ENCODE data around the gene DUS2.
A peak's percentile ranks its signal among the peaks of the same experiment; 100 is the strongest.
"Not testable (repeated sequence)": the region's sequence is repeated elsewhere in the genome, so short reads cannot be mapped to it uniquely, and the experiment has no call there.

DUS2 gene
- 7.7 to 14.3 reads per million in 2 donors for total RNA-seq

DNA sequence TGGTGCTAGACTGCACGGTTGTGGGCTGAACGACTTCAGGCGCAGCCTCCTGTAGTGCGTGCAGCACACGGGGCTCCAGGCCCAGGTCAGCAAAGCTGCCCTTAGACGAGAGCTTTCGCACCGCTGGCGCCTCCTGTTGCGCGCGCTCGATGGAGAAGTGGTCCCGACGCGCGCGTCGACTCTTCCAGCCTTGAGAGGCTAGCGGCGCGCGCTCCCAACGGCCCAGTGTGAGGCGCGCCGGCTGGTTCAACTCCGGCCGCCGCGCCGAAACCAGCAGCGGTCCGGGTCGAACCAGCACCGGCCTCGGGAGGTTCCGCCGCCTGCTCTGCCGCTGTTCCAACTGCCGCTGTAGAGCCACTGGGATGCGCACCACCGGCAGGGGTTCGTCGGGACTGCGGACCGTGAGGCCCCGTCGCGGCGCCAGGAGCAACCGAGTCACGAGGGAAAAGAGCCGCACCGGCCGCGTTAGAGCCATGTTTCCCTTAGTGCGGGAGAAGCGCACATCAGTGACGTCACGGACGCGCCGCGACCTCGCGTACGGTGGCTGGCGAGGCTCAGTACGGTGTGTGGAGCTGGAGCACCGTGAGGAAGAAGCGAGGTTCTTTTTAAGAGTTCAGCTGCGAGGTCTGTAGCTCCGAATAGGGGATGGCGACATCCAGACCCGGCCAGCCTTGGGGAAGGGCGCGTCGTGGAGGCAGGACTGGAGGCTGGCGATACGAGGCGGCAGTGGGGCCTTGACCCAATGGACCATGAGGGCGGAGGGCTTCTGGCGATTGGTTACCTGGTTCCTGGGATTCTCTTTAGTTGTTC, at the start of gene DUS2, which contains the start of gene DDX28:
DUS2 (plus strand) TSS at position 557 of the 810 bp plus-strand sequence. CDS start 14,740 bp downstream, outside the sequence.
DDX28 (minus strand) TSS at position 505 of the 810 bp plus-strand sequence; CDS start at position 475, 30 bp downstream.
- DNase-seq, result peak; percentile 92

DNA sequence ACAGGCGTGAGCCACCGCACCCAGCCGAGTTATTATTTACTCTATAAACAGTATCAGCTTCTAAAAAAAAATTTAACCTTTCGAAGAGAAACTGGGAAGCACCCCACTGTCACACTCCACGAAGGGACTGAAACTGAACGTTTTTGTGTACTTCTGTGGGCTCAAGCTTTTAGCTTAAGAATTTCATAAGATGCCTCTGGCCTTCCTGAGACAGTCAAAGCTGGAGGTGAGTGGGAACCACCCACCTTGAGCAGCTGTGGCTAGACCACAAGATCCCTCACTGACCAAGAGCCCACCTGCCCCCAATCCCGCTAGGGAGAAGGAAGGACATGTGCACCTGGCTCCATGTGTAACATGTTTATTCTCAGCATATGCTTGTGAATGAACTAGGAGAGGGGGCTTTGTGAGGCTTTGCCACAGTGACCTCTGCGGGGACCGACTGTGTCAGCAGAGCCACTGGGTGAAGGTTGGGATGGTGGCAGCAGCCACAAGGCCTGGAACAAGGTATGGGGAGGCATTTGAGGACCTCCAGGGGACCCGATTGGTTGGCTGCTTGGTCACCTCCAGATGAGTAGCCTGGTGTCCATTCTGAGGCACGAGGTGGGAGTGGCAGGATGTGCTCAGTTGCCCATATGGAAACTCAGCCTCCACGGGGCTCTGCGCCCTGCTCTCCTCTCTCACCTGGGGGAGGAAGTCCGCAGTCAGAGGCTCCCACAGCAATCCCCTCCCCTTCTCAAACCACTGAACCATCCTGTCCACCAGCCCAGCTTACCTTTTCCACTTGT, 47.6 kb upstream of the DUS2 start:
- no peak for DNase-seq

DNA sequence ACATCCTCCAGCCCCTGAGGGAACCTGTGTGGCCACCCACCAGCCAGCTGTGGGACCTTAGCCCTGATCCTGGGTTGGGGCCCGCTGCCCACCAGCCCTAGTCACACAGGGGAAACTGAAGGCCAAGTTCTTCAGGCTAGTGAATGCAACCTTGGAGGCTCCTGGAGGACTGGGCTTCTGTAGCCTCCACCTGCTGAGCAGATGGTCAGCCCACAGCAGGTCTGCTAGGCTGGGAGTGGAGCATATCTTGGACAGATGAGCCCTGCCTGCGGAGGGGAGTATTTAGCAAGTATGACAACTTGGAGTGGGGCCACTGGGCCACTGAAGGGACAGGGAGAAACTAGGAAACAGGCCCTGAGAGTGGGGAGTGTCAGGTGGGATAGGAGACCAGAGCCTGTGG, 46.9 kb upstream of the DUS2 start:
- DNase-seq, result no peak

DNA sequence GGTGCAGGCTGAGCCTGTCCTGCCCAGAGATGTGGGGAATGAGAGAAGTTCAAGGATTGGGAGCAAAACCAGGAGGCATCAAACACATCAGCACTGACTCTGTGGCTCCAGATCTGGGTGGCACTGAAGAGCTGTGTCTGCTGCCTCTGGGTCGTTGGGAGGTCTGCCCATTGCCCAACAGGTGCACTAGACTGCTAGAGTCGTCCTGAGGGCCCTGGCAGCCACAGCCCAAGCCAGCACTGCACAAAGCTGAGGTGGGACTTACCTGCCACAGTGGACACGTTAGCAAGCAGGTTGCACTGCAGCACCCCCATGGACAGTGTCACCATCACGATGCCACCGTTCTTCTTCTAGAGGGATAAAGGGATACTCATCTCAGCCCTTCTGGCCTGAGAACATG, 46.1 kb upstream of the DUS2 start:
- DNase-seq, result no peak

DNA sequence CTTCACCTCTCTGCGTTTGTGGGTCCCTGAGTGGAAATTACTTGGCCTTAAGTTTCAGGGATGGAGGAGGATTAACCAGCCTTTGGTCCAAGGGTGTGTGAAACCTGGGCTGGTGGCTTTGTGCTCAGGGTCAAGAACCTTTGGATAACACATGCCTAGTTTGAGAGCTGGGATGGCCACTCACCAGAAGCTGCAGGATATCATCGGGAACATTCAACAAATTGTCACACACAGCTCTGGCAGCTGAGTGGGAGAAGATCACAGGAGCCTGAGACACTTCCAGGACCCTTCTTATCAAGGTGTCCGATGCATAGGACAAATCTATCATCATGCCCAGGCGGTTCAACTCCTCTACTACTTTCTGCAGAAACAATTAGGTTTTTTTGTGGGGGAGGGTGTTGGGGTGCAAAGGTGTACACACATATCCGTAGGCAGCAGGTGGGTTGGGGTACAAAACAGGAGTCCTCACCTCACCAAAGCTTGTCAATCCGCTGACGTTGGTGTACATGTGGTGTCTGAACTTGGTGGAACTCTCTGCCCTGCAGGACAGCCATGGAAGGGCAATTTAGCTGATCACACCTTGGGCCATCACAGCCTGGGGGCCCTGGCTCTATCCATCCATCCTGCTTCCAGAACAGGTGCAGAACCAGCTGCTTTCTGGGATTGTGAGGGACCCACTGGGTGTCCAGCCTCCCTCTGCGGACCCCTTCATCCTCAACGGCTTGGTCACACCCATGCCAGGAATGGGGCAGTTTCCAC, 45.4 kb upstream of the DUS2 start:
- DNase-seq, result no peak

DNA sequence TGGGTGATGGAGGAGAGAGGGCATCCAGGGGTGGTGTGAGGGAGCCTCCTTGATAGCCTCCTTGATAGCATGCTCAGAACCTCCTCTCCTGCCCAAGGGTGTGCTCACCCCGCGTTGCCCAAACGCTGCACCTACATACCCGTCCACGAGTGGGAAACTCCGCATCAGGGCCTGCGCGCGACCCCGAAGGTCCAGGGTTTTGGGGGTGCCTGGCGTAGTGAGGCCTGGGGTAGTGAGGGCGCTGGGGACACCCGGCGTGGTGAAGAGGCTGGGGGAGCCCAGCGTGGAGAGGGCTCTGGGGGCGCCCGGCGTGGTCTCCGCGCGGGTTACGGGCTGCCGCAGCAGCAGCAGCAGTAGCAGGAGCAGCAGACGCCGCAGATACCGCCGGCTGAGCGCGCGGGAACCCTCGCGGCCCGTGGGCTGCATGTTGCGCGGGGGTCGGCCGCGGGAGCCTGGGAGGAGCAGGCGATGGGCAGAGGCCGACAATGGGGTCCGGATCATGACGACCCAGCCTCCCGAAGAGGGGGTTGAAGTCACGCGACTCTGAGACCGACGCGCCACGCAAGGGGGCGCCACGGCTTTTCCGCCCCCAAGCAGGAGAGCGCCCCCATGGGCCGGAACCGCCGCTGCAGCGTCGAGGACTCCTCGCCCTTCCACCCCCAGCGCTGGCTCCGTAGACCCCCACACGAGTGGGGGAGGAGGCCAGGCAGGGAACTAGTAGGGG, 43.0 kb upstream of the DUS2 start, which contains the start of gene DPEP3:
DPEP3 (minus strand) TSS at position 545 of the 724 bp plus-strand sequence; CDS start at position 426, 119 bp downstream.
- no peak for DNase-seq

DNA sequence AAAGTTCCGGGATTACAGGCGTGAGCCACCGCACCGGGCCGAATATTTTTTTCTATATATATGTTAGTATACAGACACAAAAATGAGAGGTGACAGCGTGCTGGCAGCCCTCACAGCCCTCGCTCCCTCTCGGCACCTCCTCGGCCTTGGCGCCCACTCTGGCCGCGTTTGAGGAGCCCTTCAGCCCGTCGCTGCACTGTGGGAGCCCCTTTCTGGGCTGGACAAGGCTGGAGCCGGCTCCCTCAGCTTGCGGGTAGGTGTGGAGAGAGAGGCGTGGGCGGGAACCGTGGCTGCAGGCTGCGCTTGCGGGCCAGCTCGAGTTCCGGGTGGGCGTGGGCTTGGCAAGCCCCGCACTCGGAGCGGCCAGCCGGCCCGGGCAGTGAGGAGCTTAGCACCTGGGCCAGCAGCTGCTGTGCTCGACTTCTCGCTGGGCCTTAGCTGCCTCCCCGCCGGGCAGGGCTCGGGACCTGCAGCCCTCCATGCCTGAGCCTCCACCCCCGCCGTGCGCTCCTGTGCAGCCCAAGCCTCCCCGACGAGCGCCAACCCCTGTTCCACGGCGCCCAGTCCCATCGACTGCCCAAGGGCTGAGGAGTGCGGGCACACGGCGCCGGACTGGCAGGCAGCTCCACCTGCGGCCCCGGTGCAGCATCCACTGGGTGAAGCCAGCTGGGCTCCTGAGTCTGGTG, 40.9 kb upstream of the DUS2 start:
- no peak for DNase-seq

DNA sequence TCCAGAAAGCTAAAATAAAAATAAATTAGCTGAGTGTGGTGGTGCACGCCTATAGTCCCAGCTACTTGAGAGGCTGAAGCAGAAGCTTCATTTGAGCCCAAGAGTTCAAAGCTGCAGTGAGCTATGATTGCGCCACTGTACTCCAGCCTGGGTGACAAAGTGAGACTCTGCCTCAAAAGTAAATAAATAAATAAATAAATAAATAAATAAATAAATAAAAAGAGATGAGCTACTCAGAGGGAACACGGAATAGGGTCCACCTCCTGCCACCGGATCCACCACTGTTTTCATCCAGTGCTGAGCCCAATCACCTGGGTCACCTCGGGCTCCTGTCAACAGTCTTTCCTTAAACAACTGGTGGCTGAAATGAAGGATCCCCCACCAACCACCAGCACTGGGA, 36.1 kb upstream of the DUS2 start:
- DNase-seq, result no peak

DNA sequence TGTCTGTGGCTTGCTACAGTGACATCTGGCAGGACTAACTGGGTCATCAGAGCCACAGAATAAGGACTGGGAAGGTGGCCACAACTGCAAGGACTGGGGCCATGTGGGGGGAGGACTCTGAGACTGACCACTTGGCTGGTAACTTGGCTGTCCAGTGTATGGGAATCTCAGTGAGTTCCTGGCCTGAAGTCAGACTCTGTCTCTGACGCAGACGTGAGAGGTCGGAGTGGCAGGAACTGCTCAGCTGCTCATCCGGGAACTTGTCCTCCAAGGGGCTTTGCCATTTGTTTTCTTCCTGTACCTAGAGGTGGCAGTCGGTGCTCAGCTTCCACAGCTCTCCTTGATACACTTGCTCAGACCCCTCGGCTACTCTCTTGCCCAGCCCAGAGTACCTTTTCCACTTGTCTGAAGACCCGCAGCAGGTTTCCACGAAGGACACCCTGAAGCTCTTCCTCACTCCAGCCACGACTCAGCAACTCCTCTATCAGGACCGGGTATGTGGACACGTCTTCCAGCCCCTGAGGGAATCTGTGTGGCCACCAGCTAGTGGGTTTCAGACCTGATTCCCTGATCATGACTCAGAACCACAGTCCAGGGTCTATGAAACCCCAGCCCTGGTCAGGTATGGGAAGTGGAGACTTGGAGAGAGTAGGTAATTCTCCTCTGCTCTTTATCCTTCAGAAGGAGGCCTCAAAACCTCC, 35.5 kb upstream of the DUS2 start:
- DNase-seq, result no peak

DNA sequence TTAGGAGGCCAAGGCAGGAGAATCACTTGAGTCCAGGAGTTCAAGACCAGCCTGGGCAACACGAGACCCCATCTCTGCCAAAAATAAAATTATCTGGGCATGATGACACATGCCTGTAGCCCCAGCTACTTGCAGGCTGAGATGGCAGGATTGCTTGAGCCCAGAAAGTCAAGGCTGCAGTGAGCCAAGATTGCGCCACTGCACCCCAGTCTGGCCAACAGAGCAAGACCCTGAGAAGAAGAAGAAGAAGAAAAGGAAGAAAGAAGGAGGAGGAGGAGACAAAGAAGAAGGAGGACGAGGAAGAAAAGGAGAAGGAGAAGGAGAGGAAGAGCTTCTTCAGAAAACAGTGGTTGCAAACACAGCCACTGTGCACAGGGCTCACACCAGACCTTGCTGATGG, 34.4 kb upstream of the DUS2 start:
- no peak for DNase-seq

DNA sequence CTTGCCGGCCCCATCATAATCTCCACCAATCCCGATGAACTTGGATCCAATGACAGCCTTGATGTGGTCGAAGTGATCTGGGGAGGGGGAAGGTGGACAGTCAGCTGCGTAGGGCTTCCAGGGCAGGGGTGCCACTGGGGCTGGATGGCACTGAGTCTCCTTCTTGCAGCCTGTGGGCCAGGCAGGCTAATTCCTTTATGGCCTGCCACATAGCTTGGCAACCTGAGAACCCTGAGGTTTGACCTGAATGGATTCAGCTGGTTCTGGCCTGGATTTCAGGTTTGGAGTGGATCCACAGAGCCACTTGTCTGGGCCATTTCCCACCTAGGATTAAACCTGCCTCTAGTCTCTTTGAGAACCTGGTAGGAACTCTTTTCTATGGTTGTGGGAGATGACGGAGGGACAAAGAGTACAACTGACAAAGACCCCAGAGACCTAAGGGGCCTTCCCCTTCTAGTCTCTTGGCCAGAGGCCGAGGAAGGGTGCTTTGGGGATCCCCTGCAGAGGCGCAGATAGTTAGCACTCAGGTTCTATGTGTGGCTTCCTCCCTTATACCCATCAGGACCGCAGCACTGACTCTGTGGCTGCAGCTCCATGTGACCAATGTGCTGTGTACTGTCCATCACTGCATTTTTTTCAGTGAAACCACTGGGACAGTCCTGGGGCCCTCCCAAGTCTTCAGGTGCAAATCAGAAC, 33.6 kb upstream of the DUS2 start:
- DNase-seq, result no peak

DNA sequence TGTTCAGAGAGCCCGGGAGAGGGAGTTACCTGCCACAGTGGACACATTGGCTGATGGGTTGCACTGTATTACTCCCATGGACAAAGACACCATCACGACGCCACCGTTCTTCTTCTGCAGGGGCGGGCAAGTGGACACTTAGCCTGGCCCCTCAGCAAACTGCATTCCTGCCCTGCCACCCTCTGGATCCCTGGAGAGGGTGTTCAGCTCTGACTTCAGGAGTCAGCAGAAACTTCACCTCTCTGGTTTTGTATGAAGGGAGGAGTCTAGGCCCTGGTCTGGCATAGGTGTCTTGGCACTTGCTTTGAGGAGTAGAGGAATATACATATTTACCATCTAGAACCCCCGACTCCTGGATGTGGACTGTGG, 33.1 kb upstream of the DUS2 start:
- no peak for DNase-seq

DNA sequence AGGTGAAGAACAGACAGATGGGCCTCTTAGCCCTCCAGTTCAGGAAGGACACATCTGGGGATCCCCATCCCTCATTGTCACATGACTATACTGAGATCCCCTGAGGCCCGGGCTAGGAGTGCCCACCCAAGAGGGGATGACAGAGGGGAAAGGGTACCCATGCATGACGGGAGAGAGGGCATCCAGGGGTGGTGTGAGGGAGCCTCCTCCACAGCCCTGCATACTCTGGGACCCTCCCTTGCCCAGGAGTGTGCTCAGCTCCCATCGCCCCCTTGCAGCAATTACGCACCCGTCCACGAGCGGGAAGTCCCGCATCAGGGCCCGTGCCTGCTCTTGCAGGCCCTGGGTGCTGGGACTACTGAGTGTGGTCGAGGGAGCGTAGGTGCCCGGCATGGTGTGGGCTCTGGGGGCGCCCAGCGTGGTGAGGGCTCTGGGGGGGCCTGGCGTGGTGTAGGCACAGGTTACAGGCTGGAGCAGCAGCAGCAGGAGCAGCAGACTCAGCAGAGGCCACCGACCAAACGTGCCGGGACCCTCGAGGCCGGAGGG, 30.4 kb upstream of the DUS2 start:
- DNase-seq, result no peak

DNA sequence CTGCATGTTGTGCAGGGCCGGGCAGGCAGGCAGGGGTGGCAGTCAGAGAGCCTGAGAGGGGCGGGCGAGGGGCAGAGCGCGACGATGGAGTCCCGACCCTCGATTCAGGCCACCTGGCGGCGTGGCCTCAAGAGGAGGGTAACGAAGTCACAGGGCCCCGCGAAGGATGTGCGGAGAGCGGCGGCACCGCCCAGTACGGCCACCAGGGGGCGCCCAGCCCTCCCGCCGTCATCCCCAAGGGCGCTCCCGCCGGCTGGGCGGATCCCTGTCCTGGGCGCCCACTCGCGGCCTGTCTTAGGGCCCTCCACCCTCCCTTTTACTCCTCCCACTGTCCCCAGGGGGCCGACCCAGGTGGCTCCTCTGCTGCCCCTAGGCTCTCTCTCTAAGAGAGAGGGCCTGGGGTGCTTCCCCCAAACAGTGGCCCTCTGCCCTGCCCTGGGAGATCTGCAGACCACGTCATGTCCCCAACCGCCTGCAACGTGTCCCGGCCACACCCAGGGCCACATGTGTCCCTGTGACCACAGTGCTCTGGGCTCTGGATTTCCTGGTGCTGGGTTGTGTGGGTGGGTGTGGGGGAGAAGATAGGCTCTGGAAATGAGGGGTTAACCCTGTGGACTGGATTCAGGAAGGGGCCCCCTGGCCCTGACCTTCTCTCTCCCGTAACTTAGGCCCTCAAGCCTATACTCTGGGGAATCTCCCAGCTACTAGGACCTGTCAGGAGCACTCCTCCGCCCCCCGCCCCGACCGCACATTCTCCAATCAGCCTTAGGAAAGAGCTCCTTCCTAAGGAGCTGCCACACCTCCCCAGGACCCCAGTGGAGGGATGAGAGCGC, 29.7 kb upstream of the DUS2 start:
- DNase-seq, result peak; percentile 75

DNA sequence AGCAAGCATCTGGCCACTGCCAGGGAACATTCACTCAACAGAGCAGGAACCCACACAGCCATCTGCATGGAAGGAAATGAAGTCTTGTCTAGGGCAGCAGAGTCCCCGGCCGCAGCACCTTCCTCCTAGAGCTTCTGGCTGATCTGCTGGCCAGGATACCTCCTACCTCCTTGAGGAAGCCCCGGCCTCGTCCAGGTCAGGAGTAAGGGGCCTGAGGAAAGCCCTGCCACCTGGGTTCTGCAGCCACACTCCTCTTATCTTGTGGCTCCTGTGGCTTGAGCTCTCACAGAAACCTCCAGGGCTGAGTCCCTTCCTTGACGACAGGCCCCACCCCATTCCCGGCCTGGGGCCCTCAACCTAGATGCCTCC, 29.1 kb upstream of the DUS2 start:
- DNase-seq, result not testable (repeated sequence)

DNA sequence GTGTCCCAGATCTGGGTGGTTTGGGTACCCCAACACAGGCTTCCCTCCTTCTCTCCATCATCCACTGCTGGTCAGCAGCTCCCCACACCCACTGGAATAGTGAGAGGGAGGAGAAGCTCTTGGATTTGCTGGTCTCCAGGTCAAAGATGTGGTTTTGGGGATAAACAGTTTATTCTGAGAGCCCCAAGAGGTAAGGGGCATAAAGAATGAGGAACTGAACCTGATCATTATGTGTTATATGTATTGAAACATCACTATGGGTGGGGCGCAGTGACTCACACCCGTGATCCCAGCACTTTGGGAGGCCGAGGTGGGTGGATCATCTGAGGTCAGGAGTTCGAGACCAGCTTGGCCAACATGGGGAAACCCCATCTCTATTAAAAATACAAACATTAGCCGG, 27.7 kb upstream of the DUS2 start:
- no peak for DNase-seq

DNA sequence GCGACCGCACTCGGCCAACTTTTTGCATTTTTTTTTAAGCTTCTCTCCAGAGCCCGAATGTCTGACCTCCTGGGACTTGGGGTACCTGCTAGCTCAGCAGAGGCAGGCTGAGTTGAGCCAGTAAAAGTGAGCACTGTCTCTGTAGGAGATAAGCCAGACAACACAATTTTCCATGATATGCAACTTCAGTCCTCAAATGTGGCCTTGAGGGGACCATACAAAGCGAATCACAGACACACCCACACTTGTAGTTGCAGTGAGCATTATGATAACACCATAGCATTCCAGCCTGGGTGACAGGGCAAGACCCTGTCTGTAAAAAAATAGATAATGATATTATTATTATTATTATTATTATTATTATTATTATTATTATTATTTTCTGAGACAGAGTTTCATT, 26.4 kb upstream of the DUS2 start:
- DNase-seq, result no peak

DNA sequence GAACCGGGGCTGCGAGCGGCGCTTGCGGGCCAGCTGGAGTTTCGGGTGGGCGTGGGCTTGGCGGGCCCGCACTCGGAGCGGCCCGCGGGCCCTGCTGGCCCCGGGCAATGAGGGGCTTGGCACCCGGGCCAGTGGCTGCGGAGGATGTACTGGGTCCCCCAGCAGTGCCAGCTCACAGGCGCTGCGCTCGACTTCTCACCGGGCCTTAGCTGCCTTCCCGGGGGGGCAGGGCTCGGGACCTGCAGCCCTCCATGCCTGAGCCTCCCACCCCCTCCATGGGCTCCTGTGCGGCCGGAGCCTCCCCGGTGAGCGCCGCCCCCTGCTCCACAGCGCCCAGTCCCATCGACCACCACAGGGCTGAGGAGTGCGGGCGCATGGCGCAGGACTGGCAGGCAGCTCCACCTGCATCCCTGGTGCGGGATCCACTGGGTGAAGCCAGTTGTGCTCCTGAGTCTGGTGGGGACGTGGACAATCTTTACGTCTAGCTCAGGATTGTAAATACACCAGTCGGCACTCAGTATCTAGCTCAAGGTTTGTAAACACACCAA, 24.8 kb upstream of the DUS2 start:
- DNase-seq, result not testable (repeated sequence)
